NCI-H2107 treated with DMSO at 0.1 percent for 48 hours (cell line): Measurements from ENCODE around the gene METTL15.
A peak's percentile ranks its signal among the peaks of the same experiment; 100 is the strongest.
"Not testable (repeated sequence)": the region's sequence is repeated elsewhere in the genome, so short reads cannot be mapped to it uniquely, and the experiment has no call there.

ENCODE experiments used
- DNase-seq: peaks from one replicate; lab custom pipeline; 2025; ENCODE audit not compliant: unreplicated experiment; lab: John Stamatoyannopoulos, UW

The METTL15 gene

GRCh38 chr11:28107750-28108618, at the start of gene METTL15, which contains the start of gene KIF18A:
METTL15 (plus strand) TSS chr11:28108388; CDS start chr11:28113335, 4,947 bp downstream.
KIF18A (minus strand) TSS chr11:28108156; CDS start chr11:28097947, 10,209 bp downstream.
- peak; percentile 97 for DNase-seq

GRCh38 chr11:28071305-28071704, 36.9 kb upstream of the METTL15 start:
- DNase-seq, result no peak

GRCh38 chr11:28072321-28072720, 35.9 kb upstream of the METTL15 start:
- no peak for DNase-seq

- DNase-seq, result no peak
Observed at GRCh38 chr11:28077521-28077920, 30.7 kb upstream of the METTL15 start.

- no peak for DNase-seq
Observed at GRCh38 chr11:28083118-28083517, 25.1 kb upstream of the METTL15 start.

GRCh38 chr11:28086569-28086968, 21.6 kb upstream of the METTL15 start:
- DNase-seq, result no peak

GRCh38 chr11:28087192-28087591, 21.0 kb upstream of the METTL15 start:
- not testable (repeated sequence) for DNase-seq

- not testable (repeated sequence) for DNase-seq
Observed at GRCh38 chr11:28087693-28088092, 20.5 kb upstream of the METTL15 start.

- DNase-seq, result no peak
Observed at GRCh38 chr11:28089378-28089777, 18.8 kb upstream of the METTL15 start.

- DNase-seq, result no peak
Observed at GRCh38 chr11:28090052-28090749, 18.0 kb upstream of the METTL15 start.

- DNase-seq, result no peak
Observed at GRCh38 chr11:28092786-28093185, 15.4 kb upstream of the METTL15 start.

- DNase-seq, result no peak
Observed at GRCh38 chr11:28098257-28098656, 9.9 kb upstream of the METTL15 start.

- DNase-seq, result no peak
Observed at GRCh38 chr11:28099715-28100114, 8.5 kb upstream of the METTL15 start.

- no peak for DNase-seq
Observed at GRCh38 chr11:28100665-28101064, 7.5 kb upstream of the METTL15 start.

GRCh38 chr11:28102300-28102699, 5.9 kb upstream of the METTL15 start:
- not testable (repeated sequence) for DNase-seq

- no peak for DNase-seq
Observed at GRCh38 chr11:28104425-28104824, 3.8 kb upstream of the METTL15 start.

- DNase-seq, result no peak
Observed at GRCh38 chr11:28104984-28105383, 3.2 kb upstream of the METTL15 start.

- peak; percentile 16 for DNase-seq
Observed at GRCh38 chr11:28105869-28106268, 2.3 kb upstream of the METTL15 start.

- no peak for DNase-seq
Observed at GRCh38 chr11:28106353-28107043, 1.7 kb upstream of the METTL15 start.

- peak; percentile 54 for DNase-seq
Observed at GRCh38 chr11:28107191-28107749, 918 bp upstream of the METTL15 start.

GRCh38 chr11:28108958-28109357, 770 bp downstream of the METTL15 start:
- no peak for DNase-seq
